HG02588 (cell line): ENCODE data around the gene OTOS.

Experiments
- ATAC-seq: cut with Tn5 transposase; IDR thresholded peaks from one replicate; pipeline ENCODE4 v1.9.1; 2021; ENCODE audit warnings: mild to moderate bottlenecking, moderate library complexity; ENCODE audit not compliant: unreplicated experiment

OTOS gene

DNA sequence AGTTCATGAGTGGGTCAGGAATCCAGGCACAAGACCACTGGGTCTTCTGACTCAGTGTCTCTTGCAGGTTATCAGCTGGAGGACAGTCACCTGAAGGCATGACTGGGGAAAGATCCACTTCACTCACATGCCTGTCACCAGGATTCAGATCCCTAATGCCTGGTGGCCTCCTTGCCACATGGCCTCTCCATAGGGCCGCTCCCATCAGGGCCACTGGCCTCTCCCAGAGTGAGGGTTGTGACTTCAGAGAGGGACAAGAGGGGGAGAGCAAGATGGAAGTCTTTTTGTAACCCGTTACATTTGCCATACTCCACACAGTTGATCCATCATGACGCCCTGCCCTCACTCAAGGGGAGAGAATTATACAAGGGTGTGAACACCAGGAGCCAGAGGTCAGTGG lies 13.0 kb upstream of the OTOS start:
- ATAC-seq, result no peak

DNA sequence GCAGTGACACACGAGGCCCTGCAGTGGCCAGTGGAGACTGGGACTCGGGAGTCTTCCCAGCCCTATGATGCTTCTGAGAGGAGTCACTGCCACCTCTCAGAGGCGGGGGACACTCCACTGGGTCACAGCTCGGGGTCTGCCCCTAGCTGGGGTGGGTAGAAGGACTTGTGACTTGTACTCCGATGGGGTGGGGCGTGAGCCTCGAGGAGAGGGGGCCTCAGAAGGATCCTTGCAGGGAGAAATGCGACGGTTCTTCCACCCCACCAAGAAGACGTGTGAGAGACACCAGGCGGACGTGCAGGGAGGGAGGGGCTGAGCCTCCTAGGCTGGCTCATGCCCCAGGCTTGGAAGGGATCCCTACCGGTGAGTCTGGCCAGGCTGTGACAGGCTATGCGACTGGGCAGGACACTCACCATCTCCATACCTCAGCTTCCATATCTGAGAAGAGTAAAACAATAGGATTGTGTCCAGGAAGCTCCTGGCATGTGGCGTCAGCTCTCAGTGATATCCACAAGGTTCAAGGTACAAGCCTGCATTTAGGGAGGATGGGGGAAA lies 11.1 kb upstream of the OTOS start:
- ATAC-seq, result no peak

DNA sequence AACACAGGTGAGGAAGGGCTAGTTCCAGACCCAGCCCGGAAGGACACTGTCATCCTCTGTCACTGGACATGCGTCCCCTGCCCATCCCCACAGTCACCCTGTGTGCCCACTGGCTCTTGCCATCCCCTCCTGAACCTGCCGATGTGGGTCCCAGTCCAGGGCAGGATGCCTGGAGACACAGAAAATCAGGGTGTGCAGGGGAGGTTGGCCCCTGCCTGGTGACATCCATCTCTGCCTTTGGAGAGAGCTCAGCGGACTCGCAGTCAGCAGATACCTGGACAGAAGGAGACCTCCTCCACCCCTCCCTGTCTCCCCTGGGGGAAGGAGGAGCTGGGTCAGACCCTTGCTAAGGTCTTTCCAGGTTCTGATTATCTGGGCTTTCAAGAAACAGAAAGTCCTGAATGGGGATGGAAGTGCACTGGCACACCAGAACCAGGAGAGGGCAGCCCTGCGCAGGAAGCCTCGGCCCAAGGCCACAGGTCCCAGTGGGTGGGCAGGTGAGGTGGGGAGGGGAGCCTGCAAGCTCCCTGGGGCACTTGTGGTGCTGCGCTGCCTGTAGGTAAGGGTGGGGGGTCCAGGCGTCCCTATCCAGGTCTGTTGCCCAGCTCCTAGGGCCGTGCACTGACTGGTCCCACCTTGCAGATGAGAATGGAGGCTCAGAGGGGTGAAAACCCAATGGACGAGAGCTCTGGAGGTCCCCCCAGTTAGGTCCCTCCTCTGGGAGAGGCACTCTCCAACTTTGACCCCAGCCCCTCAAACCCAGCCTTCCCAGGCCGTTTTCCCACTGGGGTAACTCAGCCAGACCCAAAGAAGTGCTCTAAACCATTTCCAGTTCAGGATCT lies 9.7 kb upstream of the OTOS start:
- no peak for ATAC-seq

- ATAC-seq, result no peak
Measured at GRCh38 chr2:240147911-240148587, 7.6 kb upstream of the OTOS start.

GRCh38 chr2:240147382-240147781 lies 6.9 kb upstream of the OTOS start:
- ATAC-seq, result no peak

DNA sequence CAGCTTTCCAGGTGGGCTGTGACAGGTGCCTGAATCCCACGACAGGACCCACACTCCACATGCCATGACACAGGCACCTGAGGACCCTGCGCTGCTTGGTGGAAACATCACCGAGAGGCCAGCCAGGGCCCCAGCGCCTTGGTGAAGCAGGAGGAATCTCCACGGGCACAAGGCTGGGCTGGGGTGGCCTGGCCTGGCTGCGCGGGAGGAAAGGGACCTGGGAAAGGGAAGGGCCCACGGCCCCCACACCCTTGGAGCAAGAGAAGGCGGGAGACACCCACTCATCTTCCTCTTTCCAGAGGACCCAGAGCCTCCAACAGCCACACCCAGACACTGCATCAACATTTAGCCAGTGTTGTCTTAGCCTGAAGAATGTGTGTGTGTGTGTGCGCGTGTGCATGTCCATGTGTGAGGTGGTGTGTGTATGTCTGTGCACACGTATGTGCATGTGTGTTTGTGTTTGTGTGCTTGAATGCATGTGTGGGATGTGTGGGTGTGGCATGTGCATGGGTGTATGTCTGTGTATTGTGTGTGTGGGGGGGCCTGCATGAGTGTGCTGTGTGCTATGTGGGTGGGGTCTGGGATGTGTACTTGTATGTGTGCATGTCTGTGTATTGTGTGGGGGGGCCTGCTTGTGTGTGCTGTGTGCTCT lies 6.3 kb upstream of the OTOS start:
- no peak for ATAC-seq

DNA sequence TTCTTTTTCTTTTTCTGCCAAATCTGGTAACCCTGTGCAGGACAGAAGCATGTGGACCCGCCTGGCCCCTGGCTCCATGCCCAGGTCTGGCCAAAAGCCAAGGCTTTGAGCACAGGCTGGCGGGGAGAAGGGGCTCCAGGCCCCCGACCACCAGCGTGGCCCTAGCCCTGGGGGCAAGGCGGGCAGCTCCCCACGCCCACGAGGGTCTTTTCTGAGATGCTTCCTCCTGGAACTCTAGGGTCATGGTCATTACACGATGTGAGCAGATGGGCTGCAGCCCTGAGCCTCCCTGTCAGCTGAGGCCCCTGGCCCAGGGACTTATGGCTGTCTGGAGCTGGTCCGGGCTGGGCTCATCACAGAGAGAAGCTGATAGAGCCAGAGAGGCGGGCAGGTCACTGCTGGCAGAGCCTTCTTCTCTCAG lies 5.7 kb upstream of the OTOS start:
- no peak for ATAC-seq

GRCh38 chr2:240145461-240145860 lies 5.0 kb upstream of the OTOS start:
- no peak for ATAC-seq

DNA sequence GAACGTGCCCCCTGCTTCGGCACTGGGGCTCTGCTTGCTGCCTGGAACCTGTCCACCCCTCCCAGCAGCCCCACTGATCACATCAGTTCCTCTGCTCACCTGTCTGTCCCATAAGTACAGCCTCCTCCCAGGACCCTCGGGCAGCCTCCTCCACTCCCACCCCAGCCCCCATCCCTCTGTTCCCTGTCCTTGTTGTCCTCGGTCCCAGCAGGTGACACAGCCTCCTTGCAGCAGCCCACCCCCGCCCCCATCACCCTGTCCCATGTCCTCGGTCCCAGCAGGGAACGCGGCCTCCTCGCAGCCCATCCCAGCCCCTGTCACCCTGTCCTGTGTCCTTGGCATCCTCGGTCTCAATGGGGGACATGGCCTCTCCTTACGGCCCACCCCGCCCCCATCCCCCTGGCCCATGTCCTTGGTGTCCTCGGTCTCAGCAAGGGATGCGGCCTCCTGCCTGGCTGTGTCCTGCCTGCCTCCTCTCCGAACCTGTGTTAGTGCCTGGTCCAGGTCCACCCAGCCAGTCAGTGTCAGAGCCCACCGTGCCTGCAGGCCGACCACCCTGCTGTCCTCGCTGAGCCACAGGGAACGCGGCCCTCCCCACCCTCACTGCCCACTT lies 4.3 kb upstream of the OTOS start:
- no peak for ATAC-seq

DNA sequence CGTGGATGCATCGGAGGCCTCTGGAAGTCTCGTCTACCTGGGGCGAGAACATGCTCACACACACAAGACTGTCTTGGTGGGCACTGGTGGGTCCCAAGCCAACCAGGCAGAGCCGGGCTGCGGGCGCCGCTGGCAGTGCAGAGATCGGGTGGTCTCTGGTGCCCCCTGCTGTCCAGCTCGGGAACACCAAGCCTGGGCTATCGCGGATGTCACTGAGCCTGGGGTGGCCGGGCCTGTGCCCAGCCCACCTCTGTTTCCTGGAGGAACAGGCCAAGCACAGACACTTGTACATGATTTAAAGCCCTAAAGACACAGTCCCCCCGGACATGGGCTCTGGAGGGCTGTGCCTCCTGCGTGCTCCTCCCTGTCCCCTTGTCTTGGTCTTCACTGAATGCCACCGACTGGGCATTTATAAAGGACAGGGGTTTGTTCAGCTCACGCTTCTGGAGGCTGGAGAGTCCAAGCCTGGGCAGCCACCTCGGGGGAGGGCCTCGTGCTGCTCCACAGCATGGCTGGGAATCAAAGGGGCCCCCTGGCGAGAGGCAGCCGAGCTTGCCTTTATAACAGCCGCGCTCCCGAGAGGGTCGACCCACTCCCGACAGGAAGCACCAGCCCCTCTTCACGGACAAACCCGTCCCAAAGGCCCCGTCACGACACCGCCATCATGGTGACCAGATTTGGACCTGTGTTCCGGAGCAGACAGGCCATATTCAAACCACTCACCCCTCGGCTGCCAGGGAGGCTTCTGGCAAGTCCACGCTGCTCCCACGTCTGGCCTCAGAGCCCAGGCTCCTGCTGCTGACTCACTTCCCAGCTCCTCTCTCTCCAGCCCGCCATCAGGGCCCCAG lies 3.6 kb upstream of the OTOS start:
- peak; percentile 57 for ATAC-seq

DNA sequence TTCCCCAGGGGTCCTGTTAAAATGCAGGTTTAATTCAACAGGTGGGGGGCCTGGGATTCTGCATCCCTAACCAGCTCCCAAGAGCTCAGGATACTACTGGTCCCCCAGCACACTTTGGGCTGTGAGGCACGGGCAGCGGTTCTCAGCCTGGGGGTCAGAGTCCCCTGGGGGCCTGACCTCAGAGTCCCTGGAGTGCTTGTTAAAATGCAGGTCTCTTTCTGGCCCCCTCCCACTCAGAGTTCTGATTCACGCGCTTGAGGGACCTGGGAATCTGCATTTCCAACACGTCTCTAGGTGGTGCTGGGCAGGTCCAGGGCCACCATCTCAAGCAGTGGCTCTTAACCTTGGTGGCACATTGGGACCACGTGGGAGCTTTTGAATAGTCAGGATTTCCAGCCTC lies 2.8 kb upstream of the OTOS start:
- ATAC-seq, result no peak

DNA sequence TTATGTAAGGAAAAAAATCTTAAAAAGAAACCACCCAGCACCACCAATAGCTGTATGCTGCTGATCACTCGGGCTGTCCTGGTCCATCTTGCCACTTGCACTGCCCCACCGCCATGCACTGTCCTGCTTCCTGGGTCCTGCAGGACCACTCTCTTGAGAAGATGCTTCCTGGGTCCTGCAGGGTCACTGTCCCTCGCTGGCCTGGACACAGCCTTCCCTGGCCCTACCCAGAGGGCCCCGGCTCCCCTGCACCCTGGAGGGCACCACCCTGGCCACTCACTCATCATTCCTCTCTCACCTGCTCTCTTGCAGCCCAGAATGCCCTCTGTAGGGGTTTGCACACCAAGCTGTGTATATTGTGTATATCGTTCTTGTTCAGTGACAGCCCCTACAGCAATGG lies 2.4 kb upstream of the OTOS start:
- ATAC-seq, result no peak

- ATAC-seq, result no peak
Measured at GRCh38 chr2:240142256-240142775, 1.9 kb upstream of the OTOS start.

DNA sequence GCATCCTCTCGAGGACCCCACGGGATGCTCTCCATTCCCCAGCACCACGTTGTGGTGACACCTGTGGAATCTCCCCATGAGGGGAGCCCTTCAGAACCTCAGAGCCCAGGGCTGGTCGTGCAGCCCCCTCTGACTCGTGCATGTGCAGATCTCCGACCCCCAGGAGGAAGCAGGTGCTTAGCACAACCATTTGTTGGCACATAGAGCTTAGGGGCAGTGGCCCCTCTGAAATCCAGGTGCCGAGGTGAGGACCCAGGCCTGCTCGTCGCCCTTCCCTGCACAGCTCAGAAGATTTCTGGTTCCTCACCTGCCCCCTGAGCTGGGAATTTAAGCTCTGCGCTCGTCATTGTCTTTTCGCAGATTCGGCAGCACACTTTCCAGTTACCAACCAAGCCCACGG lies 1.3 kb upstream of the OTOS start:
- ATAC-seq, result no peak

DNA sequence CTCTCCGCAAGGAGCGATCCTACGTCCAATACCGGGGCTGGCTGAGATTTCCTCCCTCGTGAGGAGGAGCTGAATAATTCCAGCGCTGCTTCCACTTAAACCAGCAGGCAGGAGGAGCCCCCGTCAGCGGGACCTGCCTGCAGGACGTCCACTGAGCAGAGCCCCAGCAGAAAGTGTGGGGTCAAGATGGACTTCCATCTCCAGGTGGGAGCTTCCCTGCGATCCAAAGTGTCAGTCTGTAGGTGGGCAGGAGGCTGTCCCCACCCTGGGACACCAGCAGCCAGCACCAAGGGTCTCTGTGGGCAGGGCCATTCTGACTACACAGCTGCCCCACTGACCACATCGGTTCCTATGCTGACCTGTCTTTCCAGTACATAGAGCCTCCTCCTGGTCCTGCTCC lies 462 bp upstream of the OTOS start:
- no peak for ATAC-seq

GRCh38 chr2:240139666-240140393 lies 628 bp downstream of the OTOS start:
- ATAC-seq, result no peak

- ATAC-seq, result no peak
Measured at GRCh38 chr2:240139011-240139441, 1.4 kb downstream of the OTOS start.

- ATAC-seq, result no peak
Measured at GRCh38 chr2:240138254-240138984, 2.0 kb downstream of the OTOS start.
